ENCODE results near the gene CATSPERD. TPM values are rescaled to one million over a fixed set of nuclear protein-coding genes. Genes with fewer than 3 reads are reported as not detected.

CATSPERD gene
- total and polyA plus RNA-seq, 12 donors = not detected

DNA sequence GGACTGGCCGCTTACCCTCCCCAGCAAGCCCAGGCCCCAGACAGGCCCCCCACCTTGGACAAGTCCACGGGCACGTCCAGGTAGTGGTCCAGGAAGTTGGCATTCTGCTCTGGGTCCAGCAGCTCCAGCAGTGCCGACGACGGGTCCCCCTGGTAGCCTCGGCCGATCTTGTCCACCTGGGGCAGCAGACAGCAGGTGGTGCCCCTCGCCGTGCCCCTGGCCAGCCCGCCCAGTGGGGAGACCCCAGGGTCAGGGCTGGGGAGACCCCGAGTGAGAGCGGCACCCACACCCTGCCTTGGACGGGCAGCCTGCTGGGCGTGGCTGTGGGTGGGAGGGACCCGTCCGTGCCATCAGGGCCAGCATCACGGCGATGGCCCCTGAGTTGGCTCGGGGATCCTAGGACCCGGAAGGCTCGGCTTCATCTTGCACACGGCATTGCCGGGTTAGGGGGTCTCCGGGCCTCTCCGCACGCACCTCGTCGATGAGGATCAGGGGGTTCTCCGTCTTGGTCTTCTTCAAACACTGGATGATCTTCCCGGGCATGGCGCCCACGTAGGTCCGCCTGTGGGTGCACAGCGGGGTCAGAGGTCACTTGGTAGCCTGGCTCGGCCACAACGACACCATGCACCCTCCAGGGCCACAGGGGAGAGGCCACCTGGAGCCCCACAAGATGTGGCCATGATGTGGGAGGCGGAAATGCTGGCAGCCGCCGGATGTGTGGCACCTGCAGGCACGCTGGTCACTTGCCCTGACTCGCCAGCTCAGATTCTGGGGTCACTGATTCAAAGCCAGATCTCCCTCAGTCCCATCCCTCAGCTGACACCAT, 24.0 kb upstream of the CATSPERD start:
- peak in 4 of 7 donors; percentile 37 to 65 (median 44) for DNase-seq
- intact Hi-C loops (cut with DNase I) = no loop called here
- peaks cover 14 to 28% of the 10 kb centered on the region in 2 donors for H3K4me1 ChIP-seq (replicated peaks in 1 of 2)
- no peak overlapping the region for H3K4me3 ChIP-seq
- H3K27me3 ChIP-seq = no peaks in the 10 kb centered on the region
- peaks cover 0 to 85% of the 10 kb centered on the region in 2 donors for H3K36me3 ChIP-seq (replicated peaks in 1 of 2)
- no peak for TF ChIP-seq POLR2A (IDR thresholded peaks at IDR 0.05)
- TF ChIP-seq, protein P1, sequence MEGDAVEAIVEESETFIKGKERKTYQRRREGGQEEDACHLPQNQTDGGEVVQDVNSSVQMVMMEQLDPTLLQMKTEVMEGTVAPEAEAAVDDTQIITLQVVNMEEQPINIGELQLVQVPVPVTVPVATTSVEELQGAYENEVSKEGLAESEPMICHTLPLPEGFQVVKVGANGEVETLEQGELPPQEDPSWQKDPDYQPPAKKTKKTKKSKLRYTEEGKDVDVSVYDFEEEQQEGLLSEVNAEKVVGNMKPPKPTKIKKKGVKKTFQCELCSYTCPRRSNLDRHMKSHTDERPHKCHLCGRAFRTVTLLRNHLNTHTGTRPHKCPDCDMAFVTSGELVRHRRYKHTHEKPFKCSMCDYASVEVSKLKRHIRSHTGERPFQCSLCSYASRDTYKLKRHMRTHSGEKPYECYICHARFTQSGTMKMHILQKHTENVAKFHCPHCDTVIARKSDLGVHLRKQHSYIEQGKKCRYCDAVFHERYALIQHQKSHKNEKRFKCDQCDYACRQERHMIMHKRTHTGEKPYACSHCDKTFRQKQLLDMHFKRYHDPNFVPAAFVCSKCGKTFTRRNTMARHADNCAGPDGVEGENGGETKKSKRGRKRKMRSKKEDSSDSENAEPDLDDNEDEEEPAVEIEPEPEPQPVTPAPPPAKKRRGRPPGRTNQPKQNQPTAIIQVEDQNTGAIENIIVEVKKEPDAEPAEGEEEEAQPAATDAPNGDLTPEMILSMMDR (IDR thresholded peaks at IDR 0.05) = no peak
- H3K27ac ChIP-seq = peak overlapping the region in 3 of 5 donors; percentile 54 to 86 (median 82)
- H3K9me3 ChIP-seq (replicated peaks in 1 of 3) = no peaks in the 10 kb centered on the region
- 73 to 86% (median 76%) methylated on average over 7 to 42 of the region's 42 CpGs for WGBS, 4 donors

DNA sequence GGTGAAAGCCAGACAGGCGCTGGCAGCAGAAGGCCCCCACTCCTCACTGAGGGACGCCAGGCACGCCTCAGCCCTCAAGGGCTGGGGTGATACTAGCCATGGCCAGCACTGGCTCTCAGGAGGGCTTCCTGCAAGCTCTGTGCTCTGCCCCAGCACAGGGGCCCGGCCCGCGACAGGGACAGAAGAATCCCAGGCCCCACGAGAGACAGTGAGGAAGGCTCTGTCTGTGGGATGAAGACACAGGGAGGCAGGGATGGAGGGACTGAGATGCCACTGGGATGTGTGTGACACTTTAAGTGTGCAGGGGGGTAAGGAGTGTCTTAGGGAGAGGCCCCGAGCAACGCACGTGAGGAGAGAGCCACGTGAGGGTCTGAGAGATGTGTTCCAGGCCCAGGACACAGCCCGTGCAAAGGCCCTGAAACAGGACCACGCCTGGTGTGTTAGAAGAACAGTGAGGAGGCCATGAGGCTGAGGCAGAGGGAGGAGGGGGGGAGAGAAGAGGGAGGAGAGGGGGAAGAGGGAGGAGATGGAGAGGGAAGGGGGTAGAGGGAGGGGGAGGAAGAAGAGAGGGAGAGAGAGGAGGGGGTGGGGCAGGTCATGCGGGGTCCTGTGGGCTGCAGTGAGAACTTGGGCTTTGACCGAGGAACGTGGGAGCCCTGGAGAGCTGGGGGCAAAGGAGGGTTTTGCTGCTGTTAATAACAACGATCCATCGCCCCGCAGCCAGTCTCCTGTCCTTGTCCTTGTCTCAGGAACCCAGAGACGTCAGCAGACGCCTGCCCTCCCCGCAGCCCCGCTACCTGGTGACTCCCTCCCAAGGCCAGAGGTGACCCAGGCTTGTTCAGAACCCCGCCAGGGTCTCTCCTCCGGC, 23.2 kb upstream of the CATSPERD start:
- 48 to 54% (median 52%) methylated on average over 17 to 25 of the region's 25 CpGs for WGBS, 4 donors

DNA sequence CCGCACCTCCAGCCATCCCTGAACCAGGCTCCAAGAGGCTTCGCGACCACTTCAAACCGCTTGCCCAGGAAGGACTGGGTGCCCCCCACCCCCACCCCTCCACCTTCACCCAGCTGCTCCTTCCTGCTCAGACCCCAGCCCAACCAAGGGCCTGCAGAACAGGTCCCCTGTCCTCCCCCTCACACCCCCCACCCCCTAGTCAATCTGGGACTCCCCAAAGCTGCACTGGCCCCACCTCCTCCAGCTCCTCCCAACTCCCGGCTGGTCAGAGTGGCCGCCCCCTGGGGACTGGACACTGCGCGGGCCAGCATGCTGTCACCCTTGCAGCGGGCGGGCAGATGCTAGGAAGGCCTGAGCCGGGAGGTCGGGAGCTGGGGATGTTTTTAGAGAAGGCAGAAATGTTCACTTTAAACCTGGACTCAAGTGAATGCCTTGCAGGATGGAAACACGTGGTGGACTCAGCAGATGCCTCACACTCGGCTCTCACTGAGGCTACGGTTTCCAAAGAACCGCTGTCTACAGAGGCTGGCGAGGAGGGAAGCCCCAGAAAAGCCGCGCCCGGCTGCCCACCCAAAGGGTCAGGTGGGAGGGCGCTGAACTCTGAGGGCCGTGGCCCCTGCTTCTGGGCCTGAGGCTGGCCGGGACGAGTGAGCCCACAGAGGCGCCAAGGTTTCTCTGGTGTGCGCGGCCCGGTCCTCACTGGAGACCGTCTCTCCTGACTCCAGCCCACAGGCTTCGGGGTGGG, 22.4 kb upstream of the CATSPERD start:
- H3K4me3 ChIP-seq = no peak overlapping the region
- intact Hi-C loops (cut with DNase I) = no loop called here
- peak in 5 of 7 donors; percentile 55 to 64 (median 58) for DNase-seq
- 62 to 83% (median 71%) methylated on average over 7 to 30 of the region's 30 CpGs for WGBS, 4 donors
- H3K27me3 ChIP-seq = no peaks in the 10 kb centered on the region
- H3K4me1 ChIP-seq (replicated peaks in 1 of 2) = peaks cover 4 to 12% of the 10 kb centered on the region in 2 donors
- peaks cover 0 to 69% of the 10 kb centered on the region in 2 donors for H3K36me3 ChIP-seq (replicated peaks in 1 of 2)
- TF ChIP-seq POLR2A (IDR thresholded peaks at IDR 0.05) = no peak
- TF ChIP-seq, protein P1 (IDR thresholded peaks at IDR 0.05) = no peak
- peak overlapping the region in 4 of 5 donors; percentile 15 to 86 (median 68) for H3K27ac ChIP-seq
- H3K9me3 ChIP-seq (replicated peaks in 1 of 3) = no peaks in the 10 kb centered on the region

More for the DNA sequence above, 23.2 kb upstream of the CATSPERD start:
- peak; percentile 69 to 87 (median 84) for DNase-seq
- Histone ChIP-seq H3K27me3 (no peaks in the 10 kb centered on the region), H3K27ac (peak overlapping the region in 4 of 5 donors; percentile 15 to 86 (median 68)), H3K36me3 (replicated peaks in 1 of 2) (peaks cover 0 to 76% of the 10 kb centered on the region in 2 donors), H3K4me3 (no peak overlapping the region), H3K9me3 (replicated peaks in 1 of 3) (no peaks in the 10 kb centered on the region), H3K4me1 (replicated peaks in 1 of 2) (peaks cover 7 to 20% of the 10 kb centered on the region in 2 donors)
- TF ChIP-seq, protein P1 (IDR thresholded peaks at IDR 0.05) = no peak
- TF ChIP-seq POLR2A (IDR thresholded peaks at IDR 0.05) = peak in 1 of 2 donors; percentile 3
- intact Hi-C loops (cut with DNase I) = no loop called here
